Measurements from ENCODE around the gene UPP1.
"Not testable (repeated sequence)": the region's sequence is repeated elsewhere in the genome, so short reads cannot be mapped to it uniquely, and the experiment has no call there.

- TF ChIP-seq CTCF (conservative IDR thresholded peaks at IDR 0.05; ENCODE audit: low read length); EZH2phosphoT487 (IDR thresholded peaks at IDR 0.05; ENCODE audit: borderline replicate concordance, low read depth, low read length): not testable (repeated sequence)
Observed at GRCh38 chr7:48120536-48120935, 31.5 kb downstream of the UPP1 start.
